NT2/D1 (cell line): ENCODE data around the gene EIF3D.

Source experiments
- DNase-seq: peaks from one replicate; pipeline ENCODE4 v3.0.0-alpha.2; 2011; ENCODE audit warnings: low read depth, low spot score
- H3K27me3 ChIP-seq: 2 replicates; pipeline ENCODE4 v1.6.0; 2011; ENCODE audit warnings: mild to moderate bottlenecking; ENCODE audit not compliant: insufficient read length, insufficient read depth
- H3K36me3 ChIP-seq: 2 replicates; pipeline ENCODE4 v1.6.1; 2011; ENCODE audit warnings: mild to moderate bottlenecking, low read length, mixed read lengths; ENCODE audit not compliant: insufficient read depth, insufficient read length
- H3K4me1 ChIP-seq: 2 replicates; pipeline ENCODE4 v1.5.1; 2011; ENCODE audit not compliant: insufficient read depth, insufficient read length
- H3K4me3 ChIP-seq: 2 replicates; pipeline ENCODE4 v1.5.1; 2011; ENCODE audit warnings: low read depth; ENCODE audit not compliant: insufficient read length
- H3K9ac ChIP-seq: 2 replicates; pipeline ENCODE4 v1.6.0; 2011; ENCODE audit warnings: low read depth; ENCODE audit not compliant: insufficient read length
- H3K9me3 ChIP-seq: 2 replicates; pipeline ENCODE4 v1.5.1; 2011; ENCODE audit warnings: mild to moderate bottlenecking, low read length; ENCODE audit not compliant: insufficient read depth
- SUZ12 ChIP-seq: IDR thresholded peaks from 2 replicates; pipeline ENCODE4 v1.6.1; 2011; ENCODE audit not compliant: insufficient read length, insufficient read depth; ENCODE audit errors: extremely low read depth
- YY1 ChIP-seq: IDR thresholded peaks from 2 replicates; pipeline ENCODE4 v1.6.1; 2011; ENCODE audit not compliant: insufficient read length, insufficient read depth
- ZNF274 ChIP-seq: IDR thresholded peaks from 2 replicates; pipeline ENCODE4 v1.6.1; 2011; ENCODE audit warnings: mild to moderate bottlenecking, low read depth, low read length

EIF3D gene

GRCh38 chr22:36470162-36470993 lies 58.6 kb downstream of the EIF3D start:
- no peak for TF ChIP-seq SUZ12
- no peak for TF ChIP-seq ZNF274
- no peak for TF ChIP-seq YY1
- H3K9me3 ChIP-seq = no peaks in the 10 kb centered on the region
- peak overlapping the region; percentile 63 for H3K9ac ChIP-seq
- H3K36me3 ChIP-seq = peaks cover 60% of the 10 kb centered on the region
- peaks cover 6% of the 10 kb centered on the region for H3K4me1 ChIP-seq
- no peak overlapping the region for H3K4me3 ChIP-seq
- peak; percentile 68 for DNase-seq
- no peaks in the 10 kb centered on the region for H3K27me3 ChIP-seq

DNA sequence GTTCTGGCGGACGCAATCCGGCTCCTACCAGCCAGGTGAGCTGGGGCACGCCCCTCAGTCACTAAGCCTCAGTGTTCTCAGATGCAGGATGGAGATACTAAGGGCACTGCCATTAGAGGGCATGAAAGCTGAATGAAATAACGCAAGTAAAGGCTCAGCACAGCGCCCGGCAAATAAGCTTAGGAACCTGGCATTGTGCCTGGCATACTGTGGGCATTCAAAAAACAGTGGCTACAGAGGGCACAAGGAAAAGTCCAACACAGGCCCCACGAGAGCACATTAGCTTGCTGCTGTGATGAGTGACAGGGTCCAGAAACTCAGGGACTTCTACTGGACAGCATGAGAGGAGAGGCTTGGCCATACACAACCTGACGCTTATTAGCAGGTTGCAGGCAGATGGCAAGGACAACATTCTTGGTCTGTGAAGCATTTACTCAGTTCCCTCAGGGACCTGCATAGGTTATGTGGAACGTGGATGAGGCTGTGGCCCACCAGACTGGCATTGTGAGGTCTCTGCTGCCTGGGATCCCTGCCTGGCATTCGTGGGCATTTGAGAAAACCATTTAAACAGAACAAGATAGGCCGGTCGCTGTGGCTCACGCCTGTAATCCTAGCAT lies 59.8 kb downstream of the EIF3D start:
- no peaks in the 10 kb centered on the region for H3K27me3 ChIP-seq
- no peaks in the 10 kb centered on the region for H3K9me3 ChIP-seq
- H3K4me1 ChIP-seq = peaks cover 7% of the 10 kb centered on the region
- no peak for TF ChIP-seq SUZ12
- TF ChIP-seq ZNF274 = no peak
- TF ChIP-seq YY1 = no peak
- no peak overlapping the region for H3K4me3 ChIP-seq
- peaks cover 51% of the 10 kb centered on the region for H3K36me3 ChIP-seq
- no peak for DNase-seq
- no peak overlapping the region for H3K9ac ChIP-seq

GRCh38 chr22:36467946-36468345 lies 61.0 kb downstream of the EIF3D start:
- peaks cover 11% of the 10 kb centered on the region for H3K4me1 ChIP-seq
- H3K9ac ChIP-seq = no peak overlapping the region
- TF ChIP-seq ZNF274 = no peak
- TF ChIP-seq SUZ12 = no peak
- TF ChIP-seq YY1 = no peak
- H3K36me3 ChIP-seq = peaks cover 42% of the 10 kb centered on the region
- no peaks in the 10 kb centered on the region for H3K27me3 ChIP-seq
- no peaks in the 10 kb centered on the region for H3K9me3 ChIP-seq
- no peak for DNase-seq
- H3K4me3 ChIP-seq = no peak overlapping the region

DNA sequence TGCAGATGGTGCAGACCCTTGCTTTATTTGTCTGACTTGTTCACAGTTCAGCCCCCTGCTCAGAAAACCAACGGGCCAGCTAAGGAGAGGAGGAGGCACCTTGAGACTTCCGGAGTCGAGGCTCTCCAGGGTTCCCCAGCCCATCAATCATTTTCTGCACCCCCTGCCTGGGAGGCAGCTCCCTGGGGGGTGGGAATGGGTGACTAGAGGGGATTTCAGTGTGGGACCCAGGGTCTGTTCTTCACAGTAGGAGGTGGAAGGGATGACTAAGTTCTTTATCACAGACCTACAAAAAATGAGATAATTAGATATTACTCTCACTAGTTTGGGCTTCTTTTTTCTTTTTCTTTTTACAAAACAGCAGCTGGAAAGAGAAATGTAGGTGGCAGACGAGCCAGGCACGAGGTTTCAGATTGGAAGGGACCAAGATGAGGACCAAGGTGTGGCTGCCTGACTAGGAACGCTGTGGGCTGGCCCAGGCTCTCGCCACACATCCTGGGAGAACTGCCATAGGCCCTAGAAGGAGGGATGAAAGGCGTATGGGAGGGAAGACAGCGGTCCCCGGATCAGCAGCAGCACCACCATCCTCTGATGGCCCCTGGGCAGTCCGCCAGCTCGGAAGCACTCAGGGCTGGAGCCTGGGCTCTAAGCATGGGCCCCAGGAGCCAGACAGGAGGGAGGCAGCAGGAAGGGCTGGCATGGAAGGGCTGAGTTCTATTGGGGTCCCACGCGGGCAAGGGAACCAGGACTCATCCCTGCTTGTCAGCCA lies 61.7 kb downstream of the EIF3D start:
- DNase-seq = no peak

DNA sequence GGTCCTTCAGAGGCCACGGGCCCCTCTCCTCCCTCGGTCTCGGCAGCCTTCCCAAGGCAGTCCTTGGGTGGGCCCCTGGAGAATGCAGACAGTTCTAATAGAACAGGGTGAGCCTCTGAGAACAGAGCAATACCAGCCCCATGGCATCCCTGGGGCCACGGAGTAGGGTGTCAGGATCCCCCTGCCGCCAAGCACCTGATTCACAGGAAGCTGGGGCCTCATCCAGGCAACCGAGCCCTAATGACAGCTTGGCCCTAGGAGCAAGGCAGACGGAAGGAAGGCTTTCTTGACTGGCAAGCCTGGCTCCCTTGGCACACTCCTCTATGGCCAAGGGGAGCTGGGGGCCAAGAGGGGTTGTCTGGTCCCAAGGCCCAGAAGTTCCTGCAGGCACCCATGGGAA lies 62.7 kb downstream of the EIF3D start:
- H3K27me3 ChIP-seq = no peaks in the 10 kb centered on the region
- H3K36me3 ChIP-seq = peaks cover 34% of the 10 kb centered on the region
- peaks cover 15% of the 10 kb centered on the region for H3K4me1 ChIP-seq
- no peak overlapping the region for H3K9ac ChIP-seq
- no peaks in the 10 kb centered on the region for H3K9me3 ChIP-seq
- TF ChIP-seq SUZ12 (no peak), YY1 (no peak), ZNF274 (no peak)
- no peak for DNase-seq
- H3K4me3 ChIP-seq = no peak overlapping the region

More for the DNA sequence above, 61.7 kb downstream of the EIF3D start:
- Histone ChIP-seq H3K4me3 (no peak overlapping the region), H3K4me1 (peaks cover 11% of the 10 kb centered on the region), H3K36me3 (peaks cover 37% of the 10 kb centered on the region), H3K9ac (no peak overlapping the region), H3K9me3 (no peaks in the 10 kb centered on the region), H3K27me3 (no peaks in the 10 kb centered on the region)
- TF ChIP-seq YY1 (no peak), SUZ12 (no peak), ZNF274 (no peak)

DNA sequence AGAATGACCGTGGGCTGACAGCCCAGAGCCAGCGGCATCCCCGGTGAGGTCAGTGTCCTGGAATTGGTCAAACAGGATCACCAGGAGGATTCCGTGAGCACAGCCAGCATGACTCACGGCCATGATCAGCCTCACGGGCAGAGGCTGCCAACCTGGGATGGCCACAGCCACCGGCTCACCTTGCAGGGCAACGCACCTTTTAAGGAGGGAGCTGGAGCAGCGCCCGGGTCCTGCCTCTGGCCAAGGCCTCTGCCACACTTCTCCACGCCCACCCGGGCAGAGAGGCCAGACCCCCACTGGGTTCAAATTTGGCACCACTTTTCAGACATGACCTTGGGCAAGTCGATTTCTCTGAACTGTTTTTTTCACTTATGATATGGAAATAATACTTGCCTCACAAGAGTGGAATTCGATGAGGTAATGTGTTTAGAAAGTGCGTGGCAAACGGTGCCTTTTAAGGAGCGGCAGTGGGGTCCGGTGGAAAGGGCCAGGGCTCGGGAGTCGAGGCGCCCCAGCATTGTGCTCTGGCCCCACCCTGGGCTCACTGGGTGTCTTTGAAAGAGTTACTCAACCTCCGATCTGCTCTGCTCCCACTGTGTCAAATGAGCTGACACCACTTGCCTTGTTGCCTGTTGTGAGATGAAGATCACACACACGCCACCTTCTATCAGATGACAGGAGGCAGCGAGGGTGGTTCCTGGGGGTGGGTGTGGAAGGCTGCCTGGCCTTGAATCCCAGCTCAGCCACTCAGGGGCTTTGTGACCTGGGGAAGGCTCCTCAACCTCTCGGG lies 63.5 kb downstream of the EIF3D start:
- no peak for TF ChIP-seq ZNF274
- TF ChIP-seq YY1 = no peak
- no peak for TF ChIP-seq SUZ12
- Histone ChIP-seq H3K36me3 (peaks cover 28% of the 10 kb centered on the region), H3K4me1 (peaks cover 17% of the 10 kb centered on the region), H3K4me3 (no peak overlapping the region), H3K9me3 (no peaks in the 10 kb centered on the region), H3K9ac (no peak overlapping the region), H3K27me3 (no peaks in the 10 kb centered on the region)
- DNase-seq = no peak
